Effector CD4-positive, alpha-beta T cell (primary cell): ENCODE measurements around the gene AR.
"Not testable (repeated sequence)": the region's sequence is repeated elsewhere in the genome, so short reads cannot be mapped to it uniquely, and the experiment has no call there.

Experiments used
- DNase-seq: peaks from one replicate; pipeline ENCODE4 v3.0.0-alpha.2; 2020

The AR gene

DNA sequence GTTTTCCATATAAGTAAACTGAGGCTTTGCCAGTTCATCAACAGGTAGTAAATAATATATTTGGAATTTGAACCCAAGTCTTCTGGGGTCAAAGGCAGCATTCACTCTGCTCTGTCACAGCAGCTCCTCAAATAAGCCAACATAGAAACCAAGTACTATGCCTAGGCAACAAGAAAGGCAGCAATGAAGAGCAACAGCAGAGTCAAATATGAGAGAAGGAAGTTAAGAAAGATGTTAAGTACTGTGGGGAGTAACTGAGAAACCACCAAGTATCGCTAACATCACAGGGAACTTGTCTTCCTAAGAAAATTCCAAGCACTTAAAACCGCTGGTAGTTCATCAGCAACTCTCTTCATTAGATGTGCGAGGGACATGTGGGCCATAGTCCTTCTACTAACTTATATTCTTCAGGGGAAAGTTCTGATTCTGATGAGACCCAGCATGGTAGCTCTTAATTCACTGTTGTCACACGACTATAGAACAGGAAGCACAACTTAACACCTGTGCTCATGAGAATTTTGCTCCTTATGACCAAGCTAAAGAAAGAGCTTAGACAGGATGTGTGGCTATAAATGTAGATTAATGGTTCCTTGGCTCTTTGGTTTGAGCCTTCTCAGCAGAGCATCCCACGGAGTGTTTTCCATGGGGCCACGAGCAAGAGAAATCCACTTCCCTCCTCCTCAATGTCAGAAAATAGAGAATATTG lies 107.8 kb downstream of the AR start:
- DNase-seq, result no peak

DNA sequence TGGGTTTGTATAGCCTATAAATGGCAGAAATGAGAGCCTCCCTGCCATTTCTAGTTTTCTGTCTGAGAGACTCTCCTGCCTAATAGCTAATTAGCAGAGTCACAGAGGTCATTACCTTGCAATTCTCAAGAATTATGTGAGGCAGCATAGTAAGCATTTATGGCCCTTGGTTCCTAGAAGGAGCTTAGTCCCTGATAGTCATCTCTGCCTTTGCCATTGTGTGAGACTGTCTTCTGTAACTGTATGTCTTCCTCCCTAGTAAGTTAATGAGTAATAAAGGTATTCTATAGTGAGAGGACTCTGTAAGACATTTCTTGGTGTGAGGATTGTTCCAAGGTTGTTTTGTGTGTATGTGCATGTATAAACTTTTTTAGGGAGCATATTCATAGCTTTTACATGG lies 108.7 kb downstream of the AR start:
- no peak for DNase-seq

DNA sequence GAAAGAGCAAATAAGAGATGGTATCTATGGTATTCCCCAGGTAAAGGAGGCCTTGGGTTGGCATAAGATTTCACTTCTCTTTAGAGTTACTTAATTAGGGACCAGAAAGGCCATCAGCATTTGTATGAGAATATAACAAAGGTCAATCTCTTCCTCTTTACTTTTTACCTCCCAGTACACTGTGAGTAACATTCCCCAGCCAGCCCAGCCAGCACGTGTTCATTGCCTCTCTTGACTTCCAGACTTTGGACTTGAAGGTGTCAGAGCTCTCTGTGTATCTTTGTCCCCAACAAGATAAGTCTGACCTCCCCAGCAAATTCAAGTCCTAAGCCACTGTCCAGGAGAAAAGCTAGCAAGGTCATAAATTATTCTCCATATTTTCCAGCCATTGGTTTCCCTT lies 110.5 kb downstream of the AR start:
- no peak for DNase-seq

DNA sequence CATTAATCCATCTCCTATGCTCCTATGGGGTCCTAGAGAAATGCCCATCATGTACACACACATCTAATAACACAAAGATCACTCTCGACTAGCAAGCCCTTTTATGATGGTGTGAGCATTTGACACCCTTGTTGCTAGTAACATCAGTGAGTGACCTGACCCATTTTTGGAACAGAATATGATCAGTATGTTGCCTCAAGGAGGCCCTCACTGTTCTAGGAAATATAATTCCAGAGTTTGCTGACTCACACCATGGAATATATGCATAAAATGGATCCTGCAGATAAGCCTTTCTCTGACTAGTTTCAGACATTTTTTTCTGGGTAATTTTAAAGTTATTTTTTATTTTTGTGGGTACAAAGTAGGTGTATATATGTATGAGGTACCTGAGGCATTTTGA lies 121.8 kb downstream of the AR start:
- no peak for DNase-seq

DNA sequence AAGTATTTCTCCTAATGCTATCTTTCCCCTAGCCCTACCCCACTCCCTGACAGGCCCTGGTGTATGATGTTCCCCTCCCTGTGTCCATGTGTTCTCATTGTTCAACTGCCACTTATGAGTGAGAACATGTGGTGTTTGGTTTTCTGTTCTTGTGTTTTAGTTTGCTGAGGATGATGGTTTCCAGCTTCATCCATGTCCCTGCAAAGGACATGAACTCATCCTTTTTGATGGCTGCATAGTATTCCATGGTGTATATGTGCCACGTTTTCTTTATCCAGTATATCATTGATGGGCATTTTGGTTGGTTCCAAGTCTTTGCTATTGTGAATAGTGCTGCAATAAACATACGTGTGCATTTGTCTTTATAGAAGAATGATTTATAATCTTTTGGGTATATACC lies 126.9 kb downstream of the AR start:
- DNase-seq, result not testable (repeated sequence)

DNA sequence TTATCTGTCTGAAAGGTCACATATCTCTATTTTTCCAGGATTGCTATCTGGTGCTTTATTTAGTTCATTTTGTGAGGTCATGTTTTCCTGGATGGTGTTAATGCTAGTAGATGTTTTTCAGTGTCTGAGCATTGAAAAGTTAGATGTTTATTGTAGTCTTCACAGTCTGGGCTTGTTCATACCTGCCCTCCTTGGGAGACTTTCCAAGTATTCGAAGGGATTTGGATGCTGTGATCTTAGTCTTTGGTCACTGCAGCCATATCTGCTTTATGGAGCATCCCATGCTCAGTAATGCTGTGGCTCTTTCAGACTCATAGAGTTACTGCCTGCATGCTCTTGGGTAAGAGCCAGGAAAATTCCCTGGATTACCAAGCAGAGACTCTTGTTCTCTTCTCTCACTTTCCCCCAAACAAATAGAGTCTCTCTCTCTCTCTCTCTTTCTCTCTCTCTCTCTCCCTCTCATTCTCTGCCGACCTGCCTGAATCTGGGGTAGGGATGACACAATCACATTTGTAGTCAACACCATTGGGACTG lies 130.0 kb downstream of the AR start:
- DNase-seq, result no peak

DNA sequence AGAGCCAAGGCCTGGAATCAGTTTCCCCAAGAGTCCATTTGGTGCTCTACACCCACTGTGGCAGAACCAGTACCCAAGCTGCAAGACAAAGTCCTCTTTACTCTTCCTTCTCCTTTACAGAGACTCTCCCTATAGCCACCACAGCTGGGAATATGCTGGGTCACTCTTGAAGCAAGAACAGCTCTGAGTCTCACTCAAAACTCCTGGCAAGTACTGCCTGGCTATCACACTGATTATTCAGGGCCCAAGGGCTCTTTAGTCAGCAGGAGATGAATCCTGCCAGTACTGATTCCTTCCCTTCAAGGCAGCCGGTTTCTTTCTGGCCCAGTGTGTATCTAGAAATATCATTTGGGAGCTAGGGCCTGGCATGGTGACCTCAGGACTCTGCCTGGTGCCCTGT lies 130.9 kb downstream of the AR start:
- DNase-seq, result no peak

DNA sequence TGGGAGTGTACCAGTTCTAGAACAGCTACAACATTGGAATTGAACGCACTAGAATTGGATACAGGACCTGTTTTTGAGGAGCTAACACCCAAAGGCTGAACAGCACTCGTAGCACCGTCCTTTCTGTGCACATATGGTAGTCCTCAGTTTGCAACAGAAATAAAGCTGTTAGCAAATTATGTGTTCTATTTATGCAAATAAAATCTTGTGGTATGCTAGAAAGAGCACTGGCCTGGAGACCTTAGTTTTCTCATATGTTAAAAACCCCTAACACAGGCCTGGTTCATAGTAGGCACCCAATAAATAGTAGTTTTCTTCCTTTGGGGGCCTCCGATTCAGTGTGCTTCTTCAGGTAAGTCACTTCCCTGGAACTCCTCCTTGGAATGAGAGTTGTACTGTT lies 140.3 kb downstream of the AR start:
- no peak for DNase-seq

DNA sequence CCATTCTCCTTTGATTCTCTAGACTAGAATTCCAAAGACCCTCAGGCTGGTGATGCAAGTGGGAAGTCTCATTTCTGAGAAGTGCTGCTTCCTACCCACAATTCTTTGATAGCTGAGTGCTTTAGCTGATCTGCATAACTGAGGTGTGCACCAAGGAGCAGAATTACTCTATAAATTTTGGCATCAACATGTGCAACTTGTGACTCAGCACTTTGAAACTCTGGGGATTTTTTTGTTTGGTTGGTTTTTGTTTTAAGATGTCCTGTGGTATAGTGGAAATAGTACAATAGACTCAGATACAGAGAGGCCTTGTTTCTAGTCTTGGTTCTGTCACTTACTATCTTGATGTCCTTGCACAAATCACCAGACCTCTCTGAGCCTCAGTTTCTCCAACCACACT lies 148.4 kb downstream of the AR start:
- DNase-seq, result no peak

DNA sequence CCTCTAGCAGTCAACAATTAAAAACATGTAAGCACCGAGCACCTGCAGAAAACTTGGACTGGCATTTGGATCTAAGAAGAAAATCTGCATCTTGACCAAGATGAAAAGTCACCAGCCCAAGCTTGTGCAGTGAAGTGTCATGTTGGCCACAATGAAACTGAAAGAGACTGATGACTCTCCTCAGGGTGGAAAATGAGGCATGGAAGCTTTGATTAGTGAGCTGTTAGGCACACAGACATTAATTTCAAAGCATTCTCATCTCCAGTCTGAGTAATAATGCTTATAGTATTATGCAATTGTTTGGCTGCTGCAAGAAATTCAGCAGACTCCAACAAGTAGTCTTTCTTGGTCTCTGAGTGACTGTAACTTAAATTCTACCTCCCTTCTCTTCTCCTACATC lies 150.1 kb downstream of the AR start:
- DNase-seq, result no peak

DNA sequence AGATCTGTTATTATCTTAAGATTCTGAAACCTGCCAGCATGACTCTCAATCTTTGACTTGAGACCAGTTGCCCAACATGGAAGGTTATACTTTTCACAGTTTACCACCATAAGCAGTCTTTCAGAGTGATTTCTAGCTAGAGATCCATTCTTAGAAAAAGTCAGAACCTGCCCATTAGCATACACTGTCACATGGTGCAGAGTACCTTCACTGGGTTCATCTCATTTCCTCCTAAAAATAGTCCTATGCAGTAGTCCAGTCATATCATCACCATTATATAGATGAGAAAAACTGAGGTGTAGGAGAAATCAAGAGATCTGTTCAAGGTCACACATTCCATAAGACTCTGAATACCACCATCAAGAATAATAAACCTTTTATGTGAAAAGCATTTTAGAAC lies 153.6 kb downstream of the AR start:
- no peak for DNase-seq

DNA sequence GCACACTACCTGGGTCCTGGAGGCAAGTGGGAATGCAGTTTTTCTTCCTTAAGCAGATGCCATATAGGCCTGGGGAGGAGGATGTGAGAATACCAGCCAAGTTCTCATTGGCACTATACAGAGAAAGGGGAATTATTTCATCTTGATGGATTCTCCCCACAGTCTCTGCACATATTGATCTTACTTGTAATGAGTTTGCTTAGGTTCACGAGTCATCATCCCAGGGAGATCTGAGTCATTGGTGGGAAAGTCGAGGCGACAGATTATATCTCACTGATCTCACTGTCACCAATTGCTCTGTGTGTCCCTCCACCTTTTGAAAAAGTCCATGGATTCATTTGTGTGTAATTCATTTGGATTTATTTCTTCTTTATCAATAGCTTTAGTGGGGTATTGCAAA lies 156.8 kb downstream of the AR start:
- DNase-seq, result no peak

DNA sequence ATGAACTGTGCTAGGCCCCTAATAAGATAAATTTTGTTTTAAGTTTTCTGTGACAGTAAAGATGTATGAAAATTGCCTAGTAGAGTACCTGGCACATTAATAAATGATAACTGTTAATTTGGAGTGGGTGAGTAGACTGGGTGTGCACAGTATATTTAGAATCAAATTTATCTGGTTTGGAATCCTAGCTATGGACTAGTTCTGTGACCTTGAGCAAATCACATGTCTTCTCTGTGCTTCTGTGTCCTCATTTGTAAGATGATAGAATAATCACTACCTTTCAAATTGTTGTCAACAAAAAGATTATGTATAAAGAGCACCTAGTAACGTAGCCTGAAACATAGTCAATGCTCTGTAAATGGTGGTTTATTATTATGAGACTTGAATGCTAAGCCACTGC lies 170.2 kb downstream of the AR start:
- no peak for DNase-seq

DNA sequence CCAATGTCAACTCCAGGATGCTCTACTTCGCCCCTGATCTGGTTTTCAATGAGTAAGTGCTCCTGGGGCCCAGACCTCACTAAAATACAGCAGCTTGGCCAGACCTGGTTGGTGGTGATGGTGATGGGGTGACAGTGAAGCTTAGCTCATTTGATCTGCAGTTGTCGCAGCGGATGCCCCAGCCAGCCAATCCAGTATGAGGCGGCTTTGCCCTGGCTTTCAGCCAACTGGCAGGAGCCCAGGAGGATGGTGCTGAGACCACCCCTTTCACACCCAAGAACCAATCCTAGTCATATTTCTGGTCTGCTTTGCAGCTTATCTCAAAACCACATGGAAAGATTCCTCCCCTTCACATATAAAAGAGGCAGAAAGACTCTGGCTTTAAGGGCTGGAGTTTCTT lies 173.8 kb downstream of the AR start:
- DNase-seq, result no peak

DNA sequence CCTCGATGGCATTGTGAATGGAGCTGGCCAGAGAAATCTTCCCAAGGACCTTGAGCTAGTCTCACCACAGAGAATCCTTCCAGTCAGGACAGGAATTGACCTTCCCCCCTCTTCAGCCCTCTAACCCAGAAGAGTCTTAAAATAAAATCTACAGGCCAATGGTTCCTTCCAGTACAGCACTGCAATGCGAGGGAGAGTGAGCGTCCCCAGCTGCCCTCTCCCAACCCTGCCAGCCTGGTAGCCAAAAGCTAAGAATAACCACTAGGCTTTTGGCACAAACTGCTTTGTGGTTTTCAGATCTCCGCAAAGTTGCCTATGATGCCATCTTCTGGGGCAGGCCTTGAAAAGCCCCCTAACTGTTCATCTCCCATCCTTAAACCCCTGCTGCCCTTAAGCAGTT lies 175.1 kb downstream of the AR start:
- DNase-seq, result no peak

DNA sequence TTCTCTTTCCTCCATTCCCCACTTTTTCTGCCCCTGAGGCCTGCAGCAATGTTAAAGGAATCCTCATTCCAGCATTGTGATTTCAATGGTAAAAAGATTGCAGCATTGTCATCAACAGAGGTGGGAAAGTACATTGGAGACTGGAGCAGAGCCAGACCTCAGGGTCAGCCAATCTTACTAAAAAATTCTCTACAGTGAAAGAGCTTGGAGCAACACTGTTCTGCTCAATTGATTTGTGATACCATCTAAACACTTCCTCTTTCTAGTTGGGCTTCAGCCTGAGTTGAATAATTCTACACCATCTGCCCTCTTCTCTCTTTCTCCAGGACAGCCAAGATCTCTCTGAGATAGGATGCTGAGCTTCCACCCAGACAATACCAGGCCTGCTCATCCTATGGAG lies 176.5 kb downstream of the AR start:
- DNase-seq, result no peak

DNA sequence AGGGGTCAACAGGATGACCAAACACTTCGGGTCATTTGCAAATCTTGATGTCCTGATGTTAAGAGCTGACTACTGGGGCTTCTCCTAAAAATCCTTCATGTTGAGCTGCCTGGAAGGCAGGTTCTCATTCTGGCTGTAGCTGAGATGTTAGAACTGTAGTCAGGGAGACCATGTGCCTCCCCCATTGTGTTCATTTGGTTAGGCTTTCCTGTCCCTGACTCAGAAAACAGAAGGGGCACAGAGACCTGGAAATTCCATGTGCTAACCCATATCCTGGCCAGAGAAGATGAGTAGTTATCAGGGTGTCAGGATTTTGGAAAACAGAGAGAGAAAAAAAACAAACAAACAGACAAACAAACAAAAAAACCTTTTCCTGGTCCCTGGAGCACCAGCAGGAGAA lies 177.5 kb downstream of the AR start:
- no peak for DNase-seq

DNA sequence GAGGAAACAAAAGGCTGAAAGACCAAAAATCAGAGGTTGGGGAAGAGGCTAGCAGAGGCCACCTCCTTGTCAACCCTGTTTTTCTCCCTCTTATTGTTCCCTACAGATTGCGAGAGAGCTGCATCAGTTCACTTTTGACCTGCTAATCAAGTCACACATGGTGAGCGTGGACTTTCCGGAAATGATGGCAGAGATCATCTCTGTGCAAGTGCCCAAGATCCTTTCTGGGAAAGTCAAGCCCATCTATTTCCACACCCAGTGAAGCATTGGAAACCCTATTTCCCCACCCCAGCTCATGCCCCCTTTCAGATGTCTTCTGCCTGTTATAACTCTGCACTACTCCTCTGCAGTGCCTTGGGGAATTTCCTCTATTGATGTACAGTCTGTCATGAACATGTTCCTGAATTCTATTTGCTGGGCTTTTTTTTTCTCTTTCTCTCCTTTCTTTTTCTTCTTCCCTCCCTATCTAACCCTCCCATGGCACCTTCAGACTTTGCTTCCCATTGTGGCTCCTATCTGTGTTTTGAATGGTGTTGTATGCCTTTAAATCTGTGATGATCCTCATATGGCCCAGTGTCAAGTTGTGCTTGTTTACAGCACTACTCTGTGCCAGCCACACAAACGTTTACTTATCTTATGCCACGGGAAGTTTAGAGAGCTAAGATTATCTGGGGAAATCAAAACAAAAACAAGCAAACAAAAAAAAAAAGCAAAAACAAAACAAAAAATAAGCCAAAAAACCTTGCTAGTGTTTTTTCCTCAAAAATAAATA lies 179.9 kb downstream of the AR start:
- no peak for DNase-seq

DNA sequence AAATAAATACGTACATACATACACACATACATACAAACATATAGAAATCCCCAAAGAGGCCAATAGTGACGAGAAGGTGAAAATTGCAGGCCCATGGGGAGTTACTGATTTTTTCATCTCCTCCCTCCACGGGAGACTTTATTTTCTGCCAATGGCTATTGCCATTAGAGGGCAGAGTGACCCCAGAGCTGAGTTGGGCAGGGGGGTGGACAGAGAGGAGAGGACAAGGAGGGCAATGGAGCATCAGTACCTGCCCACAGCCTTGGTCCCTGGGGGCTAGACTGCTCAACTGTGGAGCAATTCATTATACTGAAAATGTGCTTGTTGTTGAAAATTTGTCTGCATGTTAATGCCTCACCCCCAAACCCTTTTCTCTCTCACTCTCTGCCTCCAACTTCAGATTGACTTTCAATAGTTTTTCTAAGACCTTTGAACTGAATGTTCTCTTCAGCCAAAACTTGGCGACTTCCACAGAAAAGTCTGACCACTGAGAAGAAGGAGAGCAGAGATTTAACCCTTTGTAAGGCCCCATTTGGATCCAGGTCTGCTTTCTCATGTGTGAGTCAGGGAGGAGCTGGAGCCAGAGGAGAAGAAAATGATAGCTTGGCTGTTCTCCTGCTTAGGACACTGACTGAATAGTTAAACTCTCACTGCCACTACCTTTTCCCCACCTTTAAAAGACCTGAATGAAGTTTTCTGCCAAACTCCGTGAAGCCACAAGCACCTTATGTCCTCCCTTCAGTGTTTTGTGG lies 180.7 kb downstream of the AR start:
- DNase-seq, result no peak

DNA sequence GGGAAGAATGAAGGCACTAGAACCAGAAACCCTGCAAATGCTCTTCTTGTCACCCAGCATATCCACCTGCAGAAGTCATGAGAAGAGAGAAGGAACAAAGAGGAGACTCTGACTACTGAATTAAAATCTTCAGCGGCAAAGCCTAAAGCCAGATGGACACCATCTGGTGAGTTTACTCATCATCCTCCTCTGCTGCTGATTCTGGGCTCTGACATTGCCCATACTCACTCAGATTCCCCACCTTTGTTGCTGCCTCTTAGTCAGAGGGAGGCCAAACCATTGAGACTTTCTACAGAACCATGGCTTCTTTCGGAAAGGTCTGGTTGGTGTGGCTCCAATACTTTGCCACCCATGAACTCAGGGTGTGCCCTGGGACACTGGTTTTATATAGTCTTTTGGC lies 181.7 kb downstream of the AR start:
- no peak for DNase-seq

DNA sequence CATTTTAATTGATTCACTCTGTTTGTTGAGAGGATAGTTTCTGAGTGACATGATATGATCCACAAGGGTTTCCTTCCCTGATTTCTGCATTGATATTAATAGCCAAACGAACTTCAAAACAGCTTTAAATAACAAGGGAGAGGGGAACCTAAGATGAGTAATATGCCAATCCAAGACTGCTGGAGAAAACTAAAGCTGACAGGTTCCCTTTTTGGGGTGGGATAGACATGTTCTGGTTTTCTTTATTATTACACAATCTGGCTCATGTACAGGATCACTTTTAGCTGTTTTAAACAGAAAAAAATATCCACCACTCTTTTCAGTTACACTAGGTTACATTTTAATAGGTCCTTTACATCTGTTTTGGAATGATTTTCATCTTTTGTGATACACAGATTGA lies 182.2 kb downstream of the AR start:
- no peak for DNase-seq

DNA sequence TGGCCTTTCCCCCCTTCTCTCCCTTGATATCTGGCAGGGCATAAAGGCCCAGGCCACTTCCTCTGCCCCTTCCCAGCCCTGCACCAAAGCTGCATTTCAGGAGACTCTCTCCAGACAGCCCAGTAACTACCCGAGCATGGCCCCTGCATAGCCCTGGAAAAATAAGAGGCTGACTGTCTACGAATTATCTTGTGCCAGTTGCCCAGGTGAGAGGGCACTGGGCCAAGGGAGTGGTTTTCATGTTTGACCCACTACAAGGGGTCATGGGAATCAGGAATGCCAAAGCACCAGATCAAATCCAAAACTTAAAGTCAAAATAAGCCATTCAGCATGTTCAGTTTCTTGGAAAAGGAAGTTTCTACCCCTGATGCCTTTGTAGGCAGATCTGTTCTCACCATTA lies 183.8 kb downstream of the AR start:
- DNase-seq, result no peak

DNA sequence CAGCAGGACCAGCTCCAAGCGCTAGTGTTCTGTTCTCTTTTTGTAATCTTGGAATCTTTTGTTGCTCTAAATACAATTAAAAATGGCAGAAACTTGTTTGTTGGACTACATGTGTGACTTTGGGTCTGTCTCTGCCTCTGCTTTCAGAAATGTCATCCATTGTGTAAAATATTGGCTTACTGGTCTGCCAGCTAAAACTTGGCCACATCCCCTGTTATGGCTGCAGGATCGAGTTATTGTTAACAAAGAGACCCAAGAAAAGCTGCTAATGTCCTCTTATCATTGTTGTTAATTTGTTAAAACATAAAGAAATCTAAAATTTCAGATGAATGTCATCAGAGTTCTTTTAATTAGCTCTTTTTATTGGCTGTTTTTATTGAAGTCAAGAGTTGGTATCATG lies 186.5 kb downstream of the AR start:
- no peak for DNase-seq

DNA sequence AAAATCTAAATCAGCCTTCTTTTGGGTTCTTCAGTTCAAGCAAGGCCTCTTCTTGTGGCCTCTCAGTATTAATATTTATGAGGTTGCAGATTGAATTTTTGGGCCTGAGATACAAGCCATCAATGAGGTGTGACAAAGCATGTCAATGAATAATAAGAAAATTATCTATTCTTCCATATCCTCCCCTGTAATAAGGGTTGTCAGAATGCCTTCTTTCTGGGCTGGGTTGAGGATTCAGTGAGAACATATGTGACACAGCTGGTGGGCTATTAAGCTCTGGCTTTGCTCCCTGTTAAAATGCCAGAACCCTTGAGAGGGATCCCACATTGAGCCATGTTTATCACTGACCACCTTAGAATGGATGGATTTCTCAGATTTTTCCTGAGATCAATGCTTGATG lies 187.2 kb downstream of the AR start:
- no peak for DNase-seq
